HG03439 (cell line): ENCODE measurements around the gene CITED2.
"Not testable (repeated sequence)": the region's sequence is repeated elsewhere in the genome, so short reads cannot be mapped to it uniquely, and the experiment has no call there.

Source experiments
- ATAC-seq: cut with Tn5 transposase; IDR thresholded peaks from one replicate; pipeline ENCODE4 v1.9.1; 2021; ENCODE audit warnings: mild to moderate bottlenecking, moderate library complexity; ENCODE audit not compliant: unreplicated experiment

The CITED2 gene, protein sequence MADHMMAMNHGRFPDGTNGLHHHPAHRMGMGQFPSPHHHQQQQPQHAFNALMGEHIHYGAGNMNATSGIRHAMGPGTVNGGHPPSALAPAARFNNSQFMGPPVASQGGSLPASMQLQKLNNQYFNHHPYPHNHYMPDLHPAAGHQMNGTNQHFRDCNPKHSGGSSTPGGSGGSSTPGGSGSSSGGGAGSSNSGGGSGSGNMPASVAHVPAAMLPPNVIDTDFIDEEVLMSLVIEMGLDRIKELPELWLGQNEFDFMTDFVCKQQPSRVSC

GRCh38 chr6:139374357-139375225 is at the start of gene CITED2:
Gene CITED2 (minus strand): TSS chr6:139374648. CDS start chr6:139373944, 704 bp downstream.
- peak; percentile 70 for ATAC-seq

DNA sequence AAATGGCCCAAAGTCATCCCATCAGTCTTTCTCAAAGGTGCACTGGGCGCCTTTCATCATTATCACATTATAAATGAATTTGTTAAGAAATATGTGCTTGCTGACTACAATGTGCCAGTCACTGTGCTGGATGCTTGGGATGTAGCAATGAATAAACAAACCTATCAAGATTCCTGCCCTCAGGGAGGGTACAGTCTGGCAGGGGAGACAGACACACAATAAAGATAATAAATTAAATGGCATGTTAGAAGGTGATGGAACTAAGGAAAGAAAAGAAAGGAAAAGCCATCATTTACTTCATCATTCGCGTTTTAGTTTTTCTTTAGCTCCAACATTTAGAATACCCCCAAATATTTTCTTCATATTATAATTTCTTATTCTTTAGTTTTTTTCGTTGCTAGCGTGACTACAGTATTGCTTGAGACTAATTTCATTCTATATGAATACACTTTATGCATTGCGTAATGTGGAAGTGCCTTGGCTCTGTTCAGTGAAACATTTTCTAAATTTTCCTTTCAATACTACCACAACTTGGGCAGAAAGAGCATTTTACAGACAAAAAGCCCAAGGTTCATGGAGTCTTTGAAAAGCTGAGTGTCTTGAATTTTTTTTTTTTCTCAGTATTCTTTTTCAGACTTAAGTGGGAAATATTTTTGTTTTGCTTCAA is 48.7 kb upstream of the CITED2 start:
- ATAC-seq: no peak

- ATAC-seq: no peak
Measured at GRCh38 chr6:139422105-139423036, 47.9 kb upstream of the CITED2 start.

GRCh38 chr6:139418481-139419132 is 44.2 kb upstream of the CITED2 start:
- no peak for ATAC-seq

GRCh38 chr6:139416146-139416545 is 41.7 kb upstream of the CITED2 start:
- ATAC-seq: no peak

DNA sequence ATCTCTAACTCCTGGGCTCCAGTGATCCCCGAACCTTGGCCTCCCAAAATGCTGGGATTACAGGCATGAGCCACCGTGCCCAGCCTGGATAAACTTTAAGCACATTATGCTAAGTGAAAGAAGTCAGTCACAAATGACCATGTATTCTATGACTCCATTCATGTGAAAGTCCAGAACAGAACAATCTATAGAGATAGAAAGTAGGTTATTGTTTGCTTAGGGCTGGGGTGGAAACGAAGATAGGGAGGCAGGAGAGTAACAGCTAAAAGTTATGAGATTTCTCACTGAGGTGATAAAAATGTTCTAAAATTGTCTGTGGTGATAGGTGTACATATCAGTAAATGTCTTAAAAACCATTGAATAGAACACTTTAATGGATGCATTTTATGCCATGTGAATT is 40.9 kb upstream of the CITED2 start:
- no peak for ATAC-seq

DNA sequence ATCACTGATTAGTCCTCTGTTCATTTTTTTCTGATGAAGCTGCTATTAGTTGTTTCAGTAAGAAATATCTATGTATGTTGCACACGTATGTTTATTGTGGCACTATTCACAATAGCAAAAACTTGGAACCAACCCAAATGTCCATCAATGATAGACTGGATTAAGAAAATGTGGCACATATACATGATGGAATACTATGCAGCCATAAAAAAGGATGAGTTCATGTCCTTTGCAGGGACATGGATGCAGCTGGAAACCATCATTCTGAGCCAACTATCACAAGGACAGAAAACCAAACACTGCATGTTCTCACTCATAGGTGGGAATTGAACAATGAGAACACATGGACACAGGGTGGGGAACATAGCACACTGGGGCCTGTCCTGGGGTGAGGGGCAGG is 37.7 kb upstream of the CITED2 start:
- not testable (repeated sequence) for ATAC-seq

DNA sequence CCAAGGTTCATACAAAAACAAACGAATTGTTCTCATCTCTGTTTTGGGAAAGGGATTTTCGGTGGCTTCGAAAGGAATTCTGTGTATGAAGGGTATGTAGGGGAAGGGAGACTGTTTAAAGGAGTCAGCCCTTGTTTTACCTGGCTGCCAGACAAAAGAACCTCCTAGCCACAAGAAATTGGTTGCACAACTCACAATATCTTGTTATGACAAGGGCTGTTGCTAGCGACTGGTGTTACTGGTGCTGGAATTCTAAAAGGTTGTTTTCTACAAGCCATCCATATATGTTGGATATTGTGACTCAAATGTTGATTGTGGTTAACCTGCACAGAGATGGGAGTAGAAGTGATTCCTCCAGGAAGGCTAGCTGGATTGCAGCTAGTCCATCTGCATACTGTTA is 34.6 kb upstream of the CITED2 start:
- ATAC-seq: no peak

DNA sequence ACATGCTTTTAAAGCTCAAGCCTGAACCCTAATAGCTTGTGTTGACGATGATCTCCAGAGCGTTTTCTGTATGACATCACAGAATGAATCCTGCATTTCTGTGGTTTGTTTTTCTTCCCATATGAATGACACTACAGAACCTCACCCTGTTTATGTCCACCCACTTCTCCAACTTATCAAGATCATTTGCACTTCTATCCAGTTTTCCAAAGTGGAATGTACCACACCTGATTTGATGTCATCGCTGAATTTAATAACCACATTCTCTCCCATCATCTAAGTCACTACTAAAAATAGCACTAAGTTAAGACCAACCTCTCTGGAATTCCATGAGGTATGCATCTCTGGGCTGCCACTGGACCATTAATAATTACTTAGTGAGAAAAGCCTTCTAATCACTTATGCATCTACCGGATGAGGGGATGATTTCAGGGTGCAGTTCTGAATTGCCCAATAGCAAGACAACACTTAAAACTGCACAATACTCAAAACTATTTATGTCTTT is 33.3 kb upstream of the CITED2 start:
- no peak for ATAC-seq

DNA sequence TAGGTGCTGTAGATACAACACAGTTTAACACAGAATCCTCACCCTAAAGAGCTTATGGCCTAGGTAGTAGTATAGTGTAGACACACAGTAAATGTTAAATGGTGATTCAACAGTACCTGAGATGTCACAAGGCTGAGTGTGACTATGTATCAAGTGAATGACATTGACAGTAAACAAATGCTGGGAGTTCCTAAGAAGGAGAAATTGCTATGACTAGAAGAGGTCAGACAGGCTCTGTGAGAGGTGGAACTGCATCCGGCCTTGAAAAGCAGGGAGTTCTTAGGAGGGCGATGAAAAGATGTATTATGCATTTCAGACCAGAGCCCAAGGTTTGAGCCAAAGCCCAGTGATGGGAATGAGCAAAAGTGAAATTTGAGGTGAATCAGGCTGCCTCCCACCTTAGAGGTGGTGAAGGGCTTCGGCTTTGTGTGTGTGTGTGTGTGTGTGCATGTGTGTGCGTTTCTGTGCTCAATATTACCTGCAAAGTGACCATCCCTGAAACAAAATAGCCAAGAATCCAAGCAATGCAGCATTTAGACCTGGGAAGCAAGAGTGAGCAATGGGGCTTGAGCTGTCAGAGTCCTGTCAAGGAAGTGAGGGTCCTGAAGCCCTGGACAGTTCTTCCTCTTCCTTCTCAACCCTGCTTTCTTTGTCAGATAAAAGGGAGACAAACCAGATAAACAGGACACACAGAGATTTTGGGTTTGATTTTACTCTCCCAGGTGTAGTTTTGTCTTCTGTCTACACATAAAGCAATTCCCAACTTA is 32.3 kb upstream of the CITED2 start:
- no peak for ATAC-seq

- no peak for ATAC-seq
Measured at GRCh38 chr6:139402876-139403386, 28.5 kb upstream of the CITED2 start.

DNA sequence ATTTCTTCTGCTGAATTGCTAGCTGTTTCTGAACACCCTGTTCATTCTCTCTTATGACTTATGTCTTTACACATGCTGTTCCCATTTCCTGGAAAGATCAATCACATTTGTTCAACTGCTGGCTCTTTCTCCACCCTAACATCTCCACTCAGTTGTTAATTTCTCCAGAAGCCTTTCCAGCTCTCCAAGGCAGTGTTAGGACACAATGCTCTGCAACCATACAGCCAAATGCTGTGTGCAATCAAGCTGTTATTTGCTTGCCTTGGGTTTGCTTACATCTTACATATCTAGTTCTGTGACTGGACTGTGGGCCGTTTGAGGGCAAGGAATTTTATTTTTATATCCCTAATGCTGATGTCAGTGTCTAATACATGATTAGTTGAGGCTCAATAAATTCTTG is 24.2 kb upstream of the CITED2 start:
- ATAC-seq: no peak

DNA sequence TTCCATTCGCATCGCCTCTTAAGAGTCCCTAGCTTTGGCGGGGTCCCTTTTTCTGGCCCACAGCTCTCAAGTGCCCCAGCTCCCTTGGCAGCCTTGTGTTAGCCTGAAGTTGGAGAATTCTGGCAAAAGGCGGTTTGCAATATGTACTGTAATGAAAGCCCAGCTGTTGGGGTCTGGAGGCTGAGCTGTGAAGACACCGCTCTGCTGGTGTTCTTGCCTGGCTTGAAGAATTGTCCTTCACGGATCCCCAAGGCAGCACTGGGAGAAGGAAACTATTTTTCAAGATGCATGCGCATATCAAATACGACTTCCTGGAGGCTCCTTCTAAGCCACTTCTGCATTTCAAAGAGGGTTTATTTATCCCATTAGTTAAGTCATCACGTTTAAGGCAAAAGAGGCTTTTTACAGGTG is 21.4 kb upstream of the CITED2 start:
- no peak for ATAC-seq

DNA sequence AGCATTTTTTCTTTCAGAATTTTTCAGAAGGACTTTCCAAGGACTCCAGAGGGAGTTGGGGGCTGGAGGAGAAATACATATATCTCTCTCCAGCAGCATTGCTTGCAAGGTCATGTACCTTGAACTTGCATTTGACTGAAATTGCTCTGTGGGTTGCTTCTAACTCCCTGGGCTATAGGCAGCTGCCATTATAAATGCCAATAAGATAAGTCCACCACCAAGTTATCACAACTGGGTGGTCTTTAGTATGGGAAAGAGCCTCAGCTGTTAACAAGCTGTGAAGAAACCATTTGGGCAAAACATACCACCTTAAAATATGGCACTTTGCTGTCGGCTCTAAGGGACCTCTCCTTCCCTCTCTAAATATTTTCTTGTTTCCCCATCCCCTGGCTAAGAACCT is 20.9 kb upstream of the CITED2 start:
- no peak for ATAC-seq

DNA sequence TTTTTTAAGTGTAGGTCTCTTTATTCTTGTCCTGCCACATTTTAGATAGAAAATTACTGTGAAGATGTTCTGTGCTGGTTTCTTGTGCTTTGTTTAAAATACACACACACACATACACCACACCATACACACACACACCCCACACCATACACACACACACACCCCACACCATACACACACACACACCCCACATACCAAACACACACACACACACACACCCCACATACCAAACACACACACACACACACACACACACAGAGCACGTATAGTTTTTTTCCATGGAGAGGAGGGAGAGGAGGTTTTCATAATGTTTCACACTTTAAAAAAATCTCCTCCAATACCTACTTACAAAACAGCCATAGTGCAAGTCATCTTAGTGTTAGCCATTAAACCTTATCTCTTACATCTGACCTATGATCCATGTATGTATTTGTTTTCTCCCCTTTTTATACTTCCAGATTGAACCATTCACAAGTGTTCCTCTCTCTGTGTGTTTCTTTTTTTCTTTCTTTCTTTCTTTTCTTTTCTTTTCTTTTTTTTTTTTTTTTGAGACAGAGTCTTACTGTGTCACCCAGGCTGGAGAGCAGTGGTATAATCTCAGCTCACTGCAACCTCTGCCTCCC is 19.7 kb upstream of the CITED2 start:
- ATAC-seq: no peak

DNA sequence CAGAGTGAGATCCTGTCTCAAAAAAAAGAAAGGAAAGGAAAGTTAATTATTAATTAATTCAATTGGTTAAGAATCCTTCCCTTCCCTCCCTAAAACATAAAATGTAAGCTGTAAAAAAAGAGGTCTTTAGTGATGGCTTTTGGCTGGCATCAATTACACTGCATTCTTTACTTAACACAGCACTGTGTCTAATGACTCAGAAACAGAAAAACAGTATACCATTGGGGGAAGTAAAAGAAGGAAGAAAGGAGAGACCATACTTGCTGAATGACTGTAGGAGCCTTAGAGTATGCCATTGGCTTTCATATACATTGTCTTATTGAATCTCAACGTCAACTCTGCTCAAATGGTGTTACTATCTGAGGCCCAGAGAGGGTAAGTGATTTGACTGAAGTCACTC is 18.3 kb upstream of the CITED2 start:
- ATAC-seq: peak; percentile 95

DNA sequence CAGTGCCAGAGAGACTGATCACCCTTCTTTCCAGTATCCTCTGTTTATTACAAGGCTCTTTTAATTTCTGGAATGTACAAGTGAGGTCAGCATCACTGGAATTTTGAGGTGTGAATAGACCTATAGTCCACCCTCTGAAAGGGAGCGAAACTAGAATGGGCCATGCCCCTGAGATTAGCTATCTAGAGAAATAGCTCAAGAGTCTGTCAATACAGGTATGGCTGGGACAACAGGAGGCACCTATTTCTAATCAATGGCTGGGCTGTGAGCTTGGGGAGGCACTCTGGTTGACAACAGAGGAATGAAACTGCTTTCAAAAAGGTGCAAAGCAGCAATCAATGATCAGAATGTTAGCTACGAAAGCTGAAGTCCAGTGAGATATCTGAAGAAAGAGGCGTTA is 17.3 kb upstream of the CITED2 start:
- no peak for ATAC-seq

DNA sequence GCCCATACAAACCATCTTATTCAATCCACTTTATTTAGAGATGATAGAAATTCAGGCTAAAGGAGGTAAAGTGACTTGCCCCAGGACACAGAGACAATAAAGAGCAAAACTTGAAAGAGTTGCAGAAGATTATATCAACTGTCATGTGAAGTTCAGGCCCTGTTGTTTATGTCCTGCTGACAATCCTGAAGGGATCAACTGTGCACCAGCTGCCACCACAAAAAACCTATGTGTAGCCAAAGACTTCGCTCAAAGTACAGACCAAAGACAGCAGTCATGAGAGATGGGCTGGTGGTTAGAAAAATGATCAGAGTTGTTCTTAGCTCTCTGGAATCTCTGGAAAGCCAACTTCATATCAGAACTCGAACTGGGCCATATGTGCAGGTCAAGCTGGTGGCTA is 16.0 kb upstream of the CITED2 start:
- ATAC-seq: no peak

DNA sequence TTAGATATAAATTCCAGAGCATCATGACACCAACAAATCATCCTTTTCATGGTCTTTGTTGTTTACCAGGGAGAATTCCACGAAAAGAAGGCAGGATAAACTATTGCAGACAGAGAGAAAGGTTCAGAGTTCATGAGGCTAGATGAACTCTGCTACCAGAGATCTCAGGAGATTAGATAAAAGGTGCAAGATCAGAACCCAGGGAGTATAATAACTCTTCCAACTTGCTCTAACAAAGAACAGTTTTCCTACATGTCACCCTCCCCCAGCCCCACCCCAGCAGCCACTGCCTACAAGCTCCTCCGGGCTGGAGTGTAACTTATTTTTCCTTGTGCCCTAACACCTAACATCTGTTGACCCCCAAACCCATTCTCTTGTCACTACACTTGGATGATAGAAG is 13.9 kb upstream of the CITED2 start:
- no peak for ATAC-seq
